Liver (tissue), 9 donors: ENCODE data around the gene ENG. TPM values are rescaled to one million over a fixed set of nuclear protein-coding genes. Genes with fewer than 3 reads are reported as not detected.

Experiments used
- DNase-seq: peaks from one replicate; pipeline ENCODE4 v3.0.0-alpha.2; 2017; ENCODE audit warnings: low spot score
- H3K27ac ChIP-seq, 2 donors: one replicate each; pipeline ENCODE4 v1.7.0; 2013; ENCODE audit warnings: inconsistent platforms in 2 of 2, low read length in 2 of 2, control low read depth in 1 of 2, low read depth in 1 of 2, mild to moderate bottlenecking in 1 of 2
- H3K27me3 ChIP-seq, 4 donors: one replicate each; pipeline versions ENCODE4 v1.6.1 to v1.7.0; 2013; ENCODE audit warnings: low read length in 3 of 4, inconsistent platforms in 1 of 4, mild to moderate bottlenecking in 1 of 4, moderate library complexity in 1 of 4; ENCODE audit not compliant: control insufficient read depth in 4 of 4, insufficient read depth in 4 of 4
- H3K36me3 ChIP-seq, 4 donors: one replicate each; pipeline versions ENCODE4 v1.6.1 to v1.7.0; 2013; ENCODE audit warnings: low read length in 3 of 4, mild to moderate bottlenecking in 3 of 4, low read depth in 1 of 4, moderate library complexity in 1 of 4; ENCODE audit not compliant: control insufficient read depth in 4 of 4, insufficient read depth in 3 of 4
- H3K4me1 ChIP-seq, 4 donors: one replicate each; pipeline versions ENCODE4 v1.6.1 to v1.7.0; 2013; ENCODE audit warnings: low read length in 3 of 4, mild to moderate bottlenecking in 3 of 4, moderate library complexity in 1 of 4; ENCODE audit not compliant: control insufficient read depth in 4 of 4, insufficient read depth in 4 of 4
- H3K4me3 ChIP-seq, 3 donors: one replicate each; pipeline versions ENCODE4 v1.6.1 to v1.7.0; 2013; ENCODE audit warnings: low read length in 3 of 3, control low read depth in 1 of 3, low read depth in 1 of 3, mild to moderate bottlenecking in 1 of 3
- H3K9ac ChIP-seq, 2 donors: one replicate each; pipeline ENCODE4 v1.7.0; 2013; ENCODE audit warnings: low read length in 2 of 2, mild to moderate bottlenecking in 2 of 2, moderate library complexity in 2 of 2, control low read depth in 1 of 2, low read depth in 1 of 2
- H3K9me3 ChIP-seq, 4 donors: one replicate each; pipeline versions ENCODE4 v1.6.1 to v1.7.0; 2013; ENCODE audit warnings: low read length in 3 of 4; ENCODE audit not compliant: control insufficient read depth in 4 of 4
- EGR1 ChIP-seq, 2 donors: IDR thresholded peaks; 2 replicates each; pipeline ENCODE4 v1.6.1; 2016 to 2018; ENCODE audit warnings: antibody characterized with exemption in 2 of 2, low read depth in 2 of 2
- FOXA1 ChIP-seq: IDR thresholded peaks from 2 replicates; pipeline ENCODE4 v1.6.1; 2016; ENCODE audit warnings: antibody characterized with exemption
- GABPA ChIP-seq, 2 donors: IDR thresholded peaks in 1 of 2; conservative IDR thresholded peaks in 1 of 2; 2 replicates each; pipeline ENCODE4 v1.6.1; 2016; ENCODE audit warnings: antibody characterized with exemption in 2 of 2, mild to moderate bottlenecking in 1 of 2, moderate library complexity in 1 of 2
- HNF4G ChIP-seq: IDR thresholded peaks from 2 replicates; pipeline ENCODE4 v1.6.1; 2016; ENCODE audit warnings: antibody characterized with exemption
- NR2F2 ChIP-seq: IDR thresholded peaks from 2 replicates; pipeline ENCODE4 v1.6.1; 2016; ENCODE audit warnings: antibody characterized with exemption
- RAD21 ChIP-seq, 2 donors: IDR thresholded peaks; 2 replicates each; pipeline ENCODE4 v1.6.1; 2016; ENCODE audit warnings: antibody characterized with exemption in 2 of 2, mild to moderate bottlenecking in 2 of 2
- RXRA ChIP-seq, 2 donors: IDR thresholded peaks; 2 replicates each; pipeline ENCODE4 v1.6.1; 2017 to 2018; ENCODE audit warnings: antibody characterized with exemption in 2 of 2, mild to moderate bottlenecking in 1 of 2
- TAF1 ChIP-seq: conservative IDR thresholded peaks from 2 replicates; pipeline ENCODE4 v1.6.1; 2016; ENCODE audit warnings: antibody characterized with exemption, mild to moderate bottlenecking
- YY1 ChIP-seq: IDR thresholded peaks from 2 replicates; pipeline ENCODE4 v1.6.1; 2016; ENCODE audit warnings: antibody characterized with exemption, mild to moderate bottlenecking
- WGBS: extraction: QIAGEN DNeasy Blood & Tissue Kit; methylation state at CpG from one replicate; pipeline ENCODE4 v1.1.7; 2013; 5-methylcytosine and 5-hydroxymethylcytosine counted together
- polyA plus RNA-seq, 2 donors: library from polyadenylated mRNA; stranded (reverse) in 1 of 2; unstranded in 1 of 2; fragments of 200-250 nt in 1 of 2; fragments of >200 nt in 1 of 2; fragmentation: Nextera tagmentation in 1 of 2; extraction: Ambion mirVana in 1 of 2; gene quantifications; one replicate each; pipeline versions ENCODE4 v1.2.1 to v1.2.3, GENCODE V29; 2013 to 2015
- total RNA-seq, 2 donors: library from RNA; depleted of rRNA; stranded (reverse); fragments of >200 nt; gene quantifications; one replicate each; pipeline ENCODE4 v1.2.3, GENCODE V29; 2014
- TF ChIP-seq, protein P1 (sequence below): fragments of 150-350 bp; IDR thresholded peaks from 2 replicates; pipeline ENCODE4 v1.5.1; 2017; ENCODE audit warnings: improper control_type of control experiment, low read depth, low read length; ENCODE audit not compliant: missing input control
- TF ChIP-seq, protein P2 (sequence below): IDR thresholded peaks from 2 replicates; pipeline ENCODE4 v1.6.1; 2016; ENCODE audit warnings: antibody characterized with exemption
- TF ChIP-seq, protein P3 (sequence below): IDR thresholded peaks from 2 replicates; pipeline ENCODE4 v1.6.1; 2016; ENCODE audit warnings: antibody characterized with exemption, mild to moderate bottlenecking
- donor health status: healthy.
- donor health status: healthy.
- donor health status: healthy.
- donor health status: healthy.
- donor health status: healthy.

The ENG gene
- total and polyA plus RNA-seq, 4 donors = 12.8 to 91.3 (median 24.2) TPM

DNA sequence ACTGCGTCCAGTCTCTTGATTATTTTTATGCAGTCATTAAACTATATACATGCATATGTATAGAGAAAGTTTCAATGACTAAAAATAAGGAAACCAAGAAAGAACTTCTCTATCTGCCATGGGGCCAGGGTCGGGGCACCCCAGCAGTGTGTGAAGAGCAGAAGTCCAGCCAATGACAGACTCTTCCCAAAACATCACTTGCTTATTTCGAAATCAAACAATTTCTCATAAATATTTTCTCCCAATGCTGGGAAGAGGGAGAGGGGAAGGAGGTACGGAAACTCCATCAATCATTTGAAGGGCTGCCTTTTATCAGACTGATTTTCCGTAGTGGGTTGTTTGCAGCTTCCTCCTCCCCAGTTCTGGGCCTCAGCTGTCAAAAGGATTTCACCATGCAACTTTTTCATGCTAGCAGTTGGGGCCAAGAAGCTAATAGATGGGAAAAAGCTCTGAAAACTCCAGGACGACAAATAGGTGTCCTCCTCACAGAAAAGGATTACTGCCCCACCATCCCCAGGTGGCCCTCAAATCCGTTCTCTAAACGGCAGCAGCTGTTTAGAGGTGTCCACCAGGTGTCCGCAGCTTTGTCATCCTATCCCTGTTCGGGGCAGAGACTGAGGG is 52.4 kb downstream of the ENG start:
- TF ChIP-seq, protein P1, sequence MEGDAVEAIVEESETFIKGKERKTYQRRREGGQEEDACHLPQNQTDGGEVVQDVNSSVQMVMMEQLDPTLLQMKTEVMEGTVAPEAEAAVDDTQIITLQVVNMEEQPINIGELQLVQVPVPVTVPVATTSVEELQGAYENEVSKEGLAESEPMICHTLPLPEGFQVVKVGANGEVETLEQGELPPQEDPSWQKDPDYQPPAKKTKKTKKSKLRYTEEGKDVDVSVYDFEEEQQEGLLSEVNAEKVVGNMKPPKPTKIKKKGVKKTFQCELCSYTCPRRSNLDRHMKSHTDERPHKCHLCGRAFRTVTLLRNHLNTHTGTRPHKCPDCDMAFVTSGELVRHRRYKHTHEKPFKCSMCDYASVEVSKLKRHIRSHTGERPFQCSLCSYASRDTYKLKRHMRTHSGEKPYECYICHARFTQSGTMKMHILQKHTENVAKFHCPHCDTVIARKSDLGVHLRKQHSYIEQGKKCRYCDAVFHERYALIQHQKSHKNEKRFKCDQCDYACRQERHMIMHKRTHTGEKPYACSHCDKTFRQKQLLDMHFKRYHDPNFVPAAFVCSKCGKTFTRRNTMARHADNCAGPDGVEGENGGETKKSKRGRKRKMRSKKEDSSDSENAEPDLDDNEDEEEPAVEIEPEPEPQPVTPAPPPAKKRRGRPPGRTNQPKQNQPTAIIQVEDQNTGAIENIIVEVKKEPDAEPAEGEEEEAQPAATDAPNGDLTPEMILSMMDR = peak; percentile 13
- TF ChIP-seq RAD21 (IDR thresholded peaks at IDR 0.05) = peak in 1 of 2 donors; percentile 43
- TF ChIP-seq NR2F2 = peak; percentile 8
- TF ChIP-seq RXRA (IDR thresholded peaks at IDR 0.05) = peak in 1 of 2 donors; percentile 59
- TF ChIP-seq HNF4G = no peak

DNA sequence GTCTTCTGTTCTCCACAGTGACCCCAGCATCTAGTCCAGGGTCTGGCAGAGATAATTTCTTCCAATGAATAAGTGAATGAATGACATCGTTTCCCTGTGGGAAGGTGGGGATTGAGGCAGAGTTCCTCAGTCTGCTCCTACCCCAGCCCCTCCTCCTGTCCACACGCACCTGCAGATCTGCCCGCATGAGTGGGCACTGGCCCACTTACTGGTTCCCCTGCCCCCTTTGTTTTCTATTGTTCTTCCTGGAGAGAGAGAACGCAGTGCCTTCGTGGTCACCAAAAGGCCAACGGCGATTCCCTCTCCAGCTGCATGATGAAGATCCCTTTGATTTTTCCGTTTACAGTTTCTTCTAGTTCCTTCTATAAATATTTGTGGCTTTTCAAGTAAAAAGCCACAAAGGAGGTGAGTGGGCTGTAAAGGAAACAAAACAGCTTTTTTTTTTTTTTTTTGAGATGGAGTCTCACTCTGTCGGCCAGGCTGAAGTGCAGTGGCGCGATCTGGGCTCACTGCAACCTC is 57.5 kb downstream of the ENG start:
- DNase-seq = no peak
- Histone ChIP-seq H3K4me1 (peaks cover 21 to 70% (median 52%) of the 10 kb centered on the region in 4 donors), H3K9ac (peak overlapping the region in 1 of 2 donors; percentile 68), H3K27me3 (no peaks in the 10 kb centered on the region), H3K36me3 (peaks cover 0 to 2% (median 0%) of the 10 kb centered on the region in 4 donors), H3K9me3 (no peaks in the 10 kb centered on the region), H3K4me3 (no peak overlapping the region), H3K27ac (peak overlapping the region; percentile 63 to 80)
- TF ChIP-seq RXRA (IDR thresholded peaks at IDR 0.05) = no peak
- TF ChIP-seq YY1 = no peak
- TF ChIP-seq HNF4G = no peak
- no peak for TF ChIP-seq FOXA1
- no peak for TF ChIP-seq EGR1 (IDR thresholded peaks at IDR 0.05; ENCODE audit: low read depth in 2 of 2)
- TF ChIP-seq, protein P2, sequence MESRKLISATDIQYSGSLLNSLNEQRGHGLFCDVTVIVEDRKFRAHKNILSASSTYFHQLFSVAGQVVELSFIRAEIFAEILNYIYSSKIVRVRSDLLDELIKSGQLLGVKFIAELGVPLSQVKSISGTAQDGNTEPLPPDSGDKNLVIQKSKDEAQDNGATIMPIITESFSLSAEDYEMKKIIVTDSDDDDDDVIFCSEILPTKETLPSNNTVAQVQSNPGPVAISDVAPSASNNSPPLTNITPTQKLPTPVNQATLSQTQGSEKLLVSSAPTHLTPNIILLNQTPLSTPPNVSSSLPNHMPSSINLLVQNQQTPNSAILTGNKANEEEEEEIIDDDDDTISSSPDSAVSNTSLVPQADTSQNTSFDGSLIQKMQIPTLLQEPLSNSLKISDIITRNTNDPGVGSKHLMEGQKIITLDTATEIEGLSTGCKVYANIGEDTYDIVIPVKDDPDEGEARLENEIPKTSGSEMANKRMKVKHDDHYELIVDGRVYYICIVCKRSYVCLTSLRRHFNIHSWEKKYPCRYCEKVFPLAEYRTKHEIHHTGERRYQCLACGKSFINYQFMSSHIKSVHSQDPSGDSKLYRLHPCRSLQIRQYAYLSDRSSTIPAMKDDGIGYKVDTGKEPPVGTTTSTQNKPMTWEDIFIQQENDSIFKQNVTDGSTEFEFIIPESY = no peak
- TF ChIP-seq GABPA (IDR thresholded peaks at IDR 0.05 in 1 of 2, conservative IDR thresholded peaks at IDR 0.05 in 1 of 2) = no peak
- TF ChIP-seq, protein P3, sequence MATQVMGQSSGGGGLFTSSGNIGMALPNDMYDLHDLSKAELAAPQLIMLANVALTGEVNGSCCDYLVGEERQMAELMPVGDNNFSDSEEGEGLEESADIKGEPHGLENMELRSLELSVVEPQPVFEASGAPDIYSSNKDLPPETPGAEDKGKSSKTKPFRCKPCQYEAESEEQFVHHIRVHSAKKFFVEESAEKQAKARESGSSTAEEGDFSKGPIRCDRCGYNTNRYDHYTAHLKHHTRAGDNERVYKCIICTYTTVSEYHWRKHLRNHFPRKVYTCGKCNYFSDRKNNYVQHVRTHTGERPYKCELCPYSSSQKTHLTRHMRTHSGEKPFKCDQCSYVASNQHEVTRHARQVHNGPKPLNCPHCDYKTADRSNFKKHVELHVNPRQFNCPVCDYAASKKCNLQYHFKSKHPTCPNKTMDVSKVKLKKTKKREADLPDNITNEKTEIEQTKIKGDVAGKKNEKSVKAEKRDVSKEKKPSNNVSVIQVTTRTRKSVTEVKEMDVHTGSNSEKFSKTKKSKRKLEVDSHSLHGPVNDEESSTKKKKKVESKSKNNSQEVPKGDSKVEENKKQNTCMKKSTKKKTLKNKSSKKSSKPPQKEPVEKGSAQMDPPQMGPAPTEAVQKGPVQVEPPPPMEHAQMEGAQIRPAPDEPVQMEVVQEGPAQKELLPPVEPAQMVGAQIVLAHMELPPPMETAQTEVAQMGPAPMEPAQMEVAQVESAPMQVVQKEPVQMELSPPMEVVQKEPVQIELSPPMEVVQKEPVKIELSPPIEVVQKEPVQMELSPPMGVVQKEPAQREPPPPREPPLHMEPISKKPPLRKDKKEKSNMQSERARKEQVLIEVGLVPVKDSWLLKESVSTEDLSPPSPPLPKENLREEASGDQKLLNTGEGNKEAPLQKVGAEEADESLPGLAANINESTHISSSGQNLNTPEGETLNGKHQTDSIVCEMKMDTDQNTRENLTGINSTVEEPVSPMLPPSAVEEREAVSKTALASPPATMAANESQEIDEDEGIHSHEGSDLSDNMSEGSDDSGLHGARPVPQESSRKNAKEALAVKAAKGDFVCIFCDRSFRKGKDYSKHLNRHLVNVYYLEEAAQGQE = no peak
- no peak for TF ChIP-seq RAD21 (IDR thresholded peaks at IDR 0.05)
- no peak for TF ChIP-seq TAF1
- WGBS = 44% methylated on average over 11 of the region's 11 CpGs

More for the DNA sequence above, 52.4 kb downstream of the ENG start:
- peaks cover 12 to 45% (median 35%) of the 10 kb centered on the region in 4 donors for H3K4me1 ChIP-seq
- no peaks in the 10 kb centered on the region for H3K27me3 ChIP-seq
- WGBS = 22% methylated on average over 10 of the region's 10 CpGs
- H3K4me3 ChIP-seq = peak overlapping the region in 2 of 3 donors; percentile 51 to 86
- H3K9ac ChIP-seq = peak overlapping the region; percentile 39 to 79
- peaks cover 2 to 8% (median 3%) of the 10 kb centered on the region in 4 donors for H3K36me3 ChIP-seq
- no peak for DNase-seq
- peak overlapping the region; percentile 96 for H3K27ac ChIP-seq
- no peaks in the 10 kb centered on the region for H3K9me3 ChIP-seq
